Endothelial cell (in vitro differentiated cells): Measurements from ENCODE around the gene TNS3. TPM values are rescaled to one million over a fixed set of nuclear protein-coding genes. Genes with fewer than 3 reads are reported as not detected.

Source experiments
- DNase-seq: peaks from one replicate; pipeline ENCODE4 v3.0.0; 2021; ENCODE audit warnings: low spot score
- H3K27ac Mint-ChIP-seq: one replicate; pipeline ENCODE4 v1.8.0; 2021; ENCODE audit warnings: mixed read lengths, inconsistent platforms; ENCODE audit not compliant: unreplicated experiment
- H3K27me3 Mint-ChIP-seq: one replicate; pipeline ENCODE4 v1.8.0; 2021; ENCODE audit warnings: mild to moderate bottlenecking, moderate library complexity, mixed read lengths, inconsistent platforms; ENCODE audit not compliant: unreplicated experiment
- H3K36me3 Mint-ChIP-seq: one replicate; pipeline ENCODE4 v1.8.0; 2021; ENCODE audit warnings: mild to moderate bottlenecking, low read depth, mixed read lengths, inconsistent platforms; ENCODE audit not compliant: unreplicated experiment
- H3K4me1 Mint-ChIP-seq: one replicate; pipeline ENCODE4 v1.8.0; 2021; ENCODE audit warnings: mild to moderate bottlenecking, mixed read lengths, inconsistent platforms; ENCODE audit not compliant: unreplicated experiment
- H3K4me3 Mint-ChIP-seq: one replicate; pipeline ENCODE4 v1.8.0; 2021; ENCODE audit warnings: mild to moderate bottlenecking, mixed read lengths, inconsistent platforms; ENCODE audit not compliant: unreplicated experiment
- H3K9me3 Mint-ChIP-seq: one replicate; pipeline ENCODE4 v1.8.0; 2021; ENCODE audit warnings: mixed read lengths, inconsistent platforms; ENCODE audit not compliant: unreplicated experiment
- total RNA-seq: library from RNA; stranded (reverse); fragmentation: NEBNext Ultra II Directional; extraction: Animal tissue kit (Norgen Biotek cat#: 25700); gene quantifications from one replicate; pipeline ENCODE4 v1.2.1, GENCODE V29; 2021; ENCODE audit not compliant: unreplicated experiment
- TF ChIP-seq, protein P1 (sequence below): fragments of 200-600 bp; sonication (generic); IDR thresholded peaks from one replicate; pipeline ENCODE4 v1.5.0; 2021; ENCODE audit warnings: antibody characterized with exemption; ENCODE audit not compliant: unreplicated experiment

The TNS3 gene
- total RNA-seq, 1 donor from 2014 or later: 7.5 TPM

- TF ChIP-seq, protein P1, sequence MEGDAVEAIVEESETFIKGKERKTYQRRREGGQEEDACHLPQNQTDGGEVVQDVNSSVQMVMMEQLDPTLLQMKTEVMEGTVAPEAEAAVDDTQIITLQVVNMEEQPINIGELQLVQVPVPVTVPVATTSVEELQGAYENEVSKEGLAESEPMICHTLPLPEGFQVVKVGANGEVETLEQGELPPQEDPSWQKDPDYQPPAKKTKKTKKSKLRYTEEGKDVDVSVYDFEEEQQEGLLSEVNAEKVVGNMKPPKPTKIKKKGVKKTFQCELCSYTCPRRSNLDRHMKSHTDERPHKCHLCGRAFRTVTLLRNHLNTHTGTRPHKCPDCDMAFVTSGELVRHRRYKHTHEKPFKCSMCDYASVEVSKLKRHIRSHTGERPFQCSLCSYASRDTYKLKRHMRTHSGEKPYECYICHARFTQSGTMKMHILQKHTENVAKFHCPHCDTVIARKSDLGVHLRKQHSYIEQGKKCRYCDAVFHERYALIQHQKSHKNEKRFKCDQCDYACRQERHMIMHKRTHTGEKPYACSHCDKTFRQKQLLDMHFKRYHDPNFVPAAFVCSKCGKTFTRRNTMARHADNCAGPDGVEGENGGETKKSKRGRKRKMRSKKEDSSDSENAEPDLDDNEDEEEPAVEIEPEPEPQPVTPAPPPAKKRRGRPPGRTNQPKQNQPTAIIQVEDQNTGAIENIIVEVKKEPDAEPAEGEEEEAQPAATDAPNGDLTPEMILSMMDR: no peak
- H3K36me3 Mint-ChIP-seq: no peaks in the 10 kb centered on the region
- no peak overlapping the region for H3K27ac Mint-ChIP-seq
- H3K4me1 Mint-ChIP-seq: peaks cover 2% of the 10 kb centered on the region
- peaks cover 2% of the 10 kb centered on the region for H3K27me3 Mint-ChIP-seq
- no peak overlapping the region for H3K4me3 Mint-ChIP-seq
- DNase-seq: no peak
- no peaks in the 10 kb centered on the region for H3K9me3 Mint-ChIP-seq
These were observed 204.8 kb downstream of the TNS3 start for GRCh38 chr7:47376991-47377616.

DNA sequence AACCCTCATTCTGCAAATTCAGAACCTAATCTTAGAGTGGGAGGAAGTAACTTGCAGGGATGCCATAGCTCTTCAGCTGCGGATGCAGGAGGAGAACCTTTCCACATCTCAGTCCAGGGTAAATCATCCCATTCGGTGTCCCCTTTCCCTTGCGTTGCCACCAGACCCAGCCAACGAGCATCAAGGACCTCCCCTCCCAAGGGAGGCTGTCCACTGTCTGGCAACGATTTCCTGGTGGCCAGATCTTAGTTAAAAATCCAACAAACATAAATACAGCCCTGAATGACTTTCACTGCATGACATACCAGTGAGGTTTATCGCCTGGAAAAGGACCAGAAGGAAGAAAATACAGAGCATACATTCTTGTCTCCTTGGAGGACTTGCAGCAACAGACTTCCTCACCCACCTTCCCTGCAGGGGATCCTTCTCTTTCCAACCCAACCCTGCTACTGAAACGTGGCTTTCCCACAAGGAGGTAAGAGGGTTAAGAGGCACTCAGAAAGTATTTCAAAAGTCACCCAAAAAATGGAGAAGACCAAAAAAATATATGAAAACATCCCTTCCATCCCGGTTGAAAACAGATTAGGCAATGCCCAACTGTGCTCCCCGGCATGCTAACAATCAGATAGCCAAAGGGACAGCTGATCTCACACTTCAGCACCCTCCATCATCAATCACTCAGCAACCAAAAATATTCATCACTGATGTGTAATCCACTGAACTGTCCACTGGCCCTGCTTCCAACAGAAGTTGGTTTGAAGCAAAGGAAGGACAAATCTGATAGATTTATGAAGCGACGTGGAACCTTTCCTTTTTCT, 206.6 kb downstream of the TNS3 start:
- Mint-ChIP-seq H3K27ac (no peak overlapping the region), H3K9me3 (no peaks in the 10 kb centered on the region), H3K36me3 (no peaks in the 10 kb centered on the region), H3K27me3 (peaks cover 2% of the 10 kb centered on the region), H3K4me1 (peaks cover 6% of the 10 kb centered on the region), H3K4me3 (no peak overlapping the region)
- TF ChIP-seq, protein P1: no peak
- DNase-seq: no peak

DNA sequence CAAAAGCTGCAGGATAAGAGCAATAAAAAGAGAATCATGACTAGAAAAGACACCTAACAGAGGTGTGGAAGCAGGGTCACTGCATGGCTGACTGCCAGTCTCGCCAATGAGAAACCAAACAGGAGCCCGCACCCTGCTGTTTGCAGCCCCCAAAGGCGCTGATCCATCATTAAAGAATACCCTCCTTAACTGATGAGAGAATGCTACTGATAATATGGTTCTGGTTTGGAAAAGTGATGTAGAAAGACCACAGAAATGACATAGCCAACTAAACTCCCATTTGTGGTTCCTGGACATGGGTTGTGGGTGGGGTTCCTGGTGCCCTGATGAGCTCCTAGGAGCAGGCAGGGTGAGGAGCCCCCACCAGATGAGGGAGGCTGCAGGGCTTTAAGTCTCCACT, 207.4 kb downstream of the TNS3 start:
- no peak overlapping the region for H3K4me3 Mint-ChIP-seq
- peaks cover 6% of the 10 kb centered on the region for H3K4me1 Mint-ChIP-seq
- no peaks in the 10 kb centered on the region for H3K9me3 Mint-ChIP-seq
- TF ChIP-seq, protein P1: no peak
- DNase-seq: no peak
- H3K27me3 Mint-ChIP-seq: peaks cover 2% of the 10 kb centered on the region
- H3K36me3 Mint-ChIP-seq: no peaks in the 10 kb centered on the region
- no peak overlapping the region for H3K27ac Mint-ChIP-seq

DNA sequence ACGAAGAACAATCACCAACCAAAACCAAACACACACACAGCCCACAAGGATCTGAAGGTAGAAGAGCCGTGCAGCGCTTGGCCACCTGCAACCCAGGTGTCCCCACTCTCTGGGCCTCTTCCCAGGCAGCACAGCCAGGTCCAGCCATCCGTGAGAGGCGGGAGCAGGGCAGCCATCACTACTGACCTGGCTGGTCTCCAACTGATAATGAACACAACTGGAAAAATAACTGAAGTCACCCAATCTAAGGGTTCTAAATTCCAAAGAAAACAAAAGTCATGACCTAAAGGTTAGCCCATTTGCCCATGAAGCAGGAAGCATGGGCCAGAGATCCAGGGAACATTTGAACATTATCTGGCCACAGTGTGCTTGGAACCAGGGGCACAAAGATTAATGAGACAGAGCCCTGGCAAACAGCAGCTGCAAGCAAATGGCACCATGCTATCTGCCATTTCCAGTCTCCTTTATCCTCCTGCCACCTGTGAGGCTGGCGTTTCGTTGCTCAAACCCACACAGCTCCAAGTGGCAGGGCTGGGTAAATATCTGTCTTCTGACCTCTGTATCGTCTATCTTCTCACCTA, 207.9 kb downstream of the TNS3 start:
- H3K36me3 Mint-ChIP-seq: no peaks in the 10 kb centered on the region
- H3K27me3 Mint-ChIP-seq: peaks cover 2% of the 10 kb centered on the region
- no peaks in the 10 kb centered on the region for H3K9me3 Mint-ChIP-seq
- no peak overlapping the region for H3K27ac Mint-ChIP-seq
- H3K4me3 Mint-ChIP-seq: no peak overlapping the region
- TF ChIP-seq, protein P1: no peak
- H3K4me1 Mint-ChIP-seq: peaks cover 6% of the 10 kb centered on the region
- DNase-seq: no peak
